Psoas muscle (tissue), 8 donors: ENCODE results near the gene SH3GL1. TPM values are rescaled to one million over a fixed set of nuclear protein-coding genes. Genes with fewer than 3 reads are reported as not detected.

ENCODE experiments used
- ATAC-seq, 4 donors: fragments of 200-7000 bp; cut with Tn5 transposase; one replicate each; pipeline ENCODE4 v1.9.1; 2020; ENCODE audit warnings: moderate library complexity in 3 of 4, mild to moderate bottlenecking in 2 of 4
- DNase-seq, 2 donors: peaks; one replicate each; pipeline ENCODE4 v3.0.0-alpha.2; 2020
- H3K27ac ChIP-seq: fragments of 200-600 bp; one replicate; pipeline ENCODE4 v1.8.0; 2022
- H3K27me3 ChIP-seq, 3 donors: fragments of 200-600 bp in 1 of 3; one replicate each; pipeline versions ENCODE4 v1.6.1 to v1.8.0; 2013 to 2022; ENCODE audit warnings: low read length in 2 of 3, mild to moderate bottlenecking in 2 of 3, moderate library complexity in 1 of 3; ENCODE audit not compliant: insufficient read depth in 3 of 3
- H3K36me3 ChIP-seq, 2 donors: fragments of 200-600 bp in 1 of 2; one replicate each; pipeline versions ENCODE4 v1.6.1 to v1.8.0; 2013 to 2022; ENCODE audit warnings: low read depth in 1 of 2, mild to moderate bottlenecking in 1 of 2, moderate library complexity in 1 of 2; ENCODE audit not compliant: insufficient read depth in 1 of 2
- H3K4me1 ChIP-seq: fragments of 200-600 bp; one replicate; pipeline ENCODE4 v1.8.0; 2022
- H3K4me3 ChIP-seq: fragments of 200-600 bp; one replicate; pipeline ENCODE4 v1.8.0; 2022; ENCODE audit warnings: mild to moderate bottlenecking
- H3K9me3 ChIP-seq: fragments of 200-600 bp; one replicate; pipeline ENCODE4 v1.8.0; 2022
- WGBS, 3 donors: extraction: QIAGEN DNeasy Blood & Tissue Kit; methylation state at CpG; one replicate each; pipeline versions ENCODE4 v1.1.6 to v1.1.7; 2013; 5-methylcytosine and 5-hydroxymethylcytosine counted together
- intact Hi-C, 2 donors: fragments of 100-400 bp; cut with DNase I; formaldehyde crosslinking; loops; one replicate each; pipeline versions ENCODE4 v1.11.0 to v1.14.2; 2022
- polyA plus RNA-seq, 3 donors: library from polyadenylated mRNA; stranded (reverse); fragments of 200-250 nt; gene quantifications; one replicate each; pipeline ENCODE4 v1.2.3, GENCODE V29; 2013
- total RNA-seq, 4 donors: library from RNA; stranded (reverse); fragmentation: NEBNext Ultra II Directional in 2 of 4; extraction: Animal tissue kit (Norgen Biotek cat#: 25700) in 2 of 4; gene quantifications; one replicate each; pipeline versions ENCODE4 v1.2.1 to v1.2.4, GENCODE V29; 2021 to 2023
- TF ChIP-seq, protein P1 (sequence below): fragments of 200-600 bp; IDR thresholded peaks from one replicate; pipeline ENCODE4 v1.8.0; 2022; ENCODE audit warnings: antibody characterized with exemption
- donor health status: healthy with polysubstance abuse.
- donor health status: DM: no; HTN: no; CAD: no; lungs with moderate emphysema.
- donor health status: Bipolar disorder and iron deficiency.
- donor health status: healthy.
- donor health status: DM: yes; HTN: yes; CAD: no.
- donor health status: DM: no; HTN: no; CAD: no.
- donor health status: DM: no; HTN: no; CAD: no.
- donor health status: DM: yes; HTN: yes; CAD: no.

The SH3GL1 gene
- total and polyA plus RNA-seq, 7 donors = 16.0 to 85.6 (median 23.3) TPM

DNA sequence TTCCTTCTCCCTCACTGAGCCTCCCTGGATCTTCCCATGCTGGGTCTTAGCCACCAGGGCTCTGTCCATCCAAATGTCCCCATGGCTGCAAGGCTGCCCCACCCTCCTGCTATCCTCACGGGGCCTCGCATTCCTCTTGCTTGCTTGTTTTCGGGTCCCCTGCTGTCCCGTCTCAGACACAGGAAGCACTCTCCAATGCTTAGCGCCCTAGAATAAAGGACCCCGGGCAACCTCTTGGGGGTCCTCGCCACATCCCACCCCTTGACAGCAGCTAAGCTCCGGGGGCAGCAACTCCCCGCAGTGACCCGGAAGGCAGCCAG is 23.7 kb downstream of the SH3GL1 start:
- H3K9me3 ChIP-seq = no peaks in the 10 kb centered on the region
- ATAC-seq = no peak
- intact Hi-C loops = no loop called here
- DNase-seq = peak in 1 of 2 donors; percentile 18
- 56 to 67% (median 64%) methylated on average over 10 of the region's 10 CpGs for WGBS, 3 donors
- peak overlapping the region; percentile 85 for H3K27ac ChIP-seq
- H3K36me3 ChIP-seq = no peaks in the 10 kb centered on the region
- no peak overlapping the region for H3K4me3 ChIP-seq
- TF ChIP-seq, protein P1, sequence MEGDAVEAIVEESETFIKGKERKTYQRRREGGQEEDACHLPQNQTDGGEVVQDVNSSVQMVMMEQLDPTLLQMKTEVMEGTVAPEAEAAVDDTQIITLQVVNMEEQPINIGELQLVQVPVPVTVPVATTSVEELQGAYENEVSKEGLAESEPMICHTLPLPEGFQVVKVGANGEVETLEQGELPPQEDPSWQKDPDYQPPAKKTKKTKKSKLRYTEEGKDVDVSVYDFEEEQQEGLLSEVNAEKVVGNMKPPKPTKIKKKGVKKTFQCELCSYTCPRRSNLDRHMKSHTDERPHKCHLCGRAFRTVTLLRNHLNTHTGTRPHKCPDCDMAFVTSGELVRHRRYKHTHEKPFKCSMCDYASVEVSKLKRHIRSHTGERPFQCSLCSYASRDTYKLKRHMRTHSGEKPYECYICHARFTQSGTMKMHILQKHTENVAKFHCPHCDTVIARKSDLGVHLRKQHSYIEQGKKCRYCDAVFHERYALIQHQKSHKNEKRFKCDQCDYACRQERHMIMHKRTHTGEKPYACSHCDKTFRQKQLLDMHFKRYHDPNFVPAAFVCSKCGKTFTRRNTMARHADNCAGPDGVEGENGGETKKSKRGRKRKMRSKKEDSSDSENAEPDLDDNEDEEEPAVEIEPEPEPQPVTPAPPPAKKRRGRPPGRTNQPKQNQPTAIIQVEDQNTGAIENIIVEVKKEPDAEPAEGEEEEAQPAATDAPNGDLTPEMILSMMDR = no peak
- peaks cover 87% of the 10 kb centered on the region for H3K4me1 ChIP-seq
- H3K27me3 ChIP-seq = no peaks in the 10 kb centered on the region

DNA sequence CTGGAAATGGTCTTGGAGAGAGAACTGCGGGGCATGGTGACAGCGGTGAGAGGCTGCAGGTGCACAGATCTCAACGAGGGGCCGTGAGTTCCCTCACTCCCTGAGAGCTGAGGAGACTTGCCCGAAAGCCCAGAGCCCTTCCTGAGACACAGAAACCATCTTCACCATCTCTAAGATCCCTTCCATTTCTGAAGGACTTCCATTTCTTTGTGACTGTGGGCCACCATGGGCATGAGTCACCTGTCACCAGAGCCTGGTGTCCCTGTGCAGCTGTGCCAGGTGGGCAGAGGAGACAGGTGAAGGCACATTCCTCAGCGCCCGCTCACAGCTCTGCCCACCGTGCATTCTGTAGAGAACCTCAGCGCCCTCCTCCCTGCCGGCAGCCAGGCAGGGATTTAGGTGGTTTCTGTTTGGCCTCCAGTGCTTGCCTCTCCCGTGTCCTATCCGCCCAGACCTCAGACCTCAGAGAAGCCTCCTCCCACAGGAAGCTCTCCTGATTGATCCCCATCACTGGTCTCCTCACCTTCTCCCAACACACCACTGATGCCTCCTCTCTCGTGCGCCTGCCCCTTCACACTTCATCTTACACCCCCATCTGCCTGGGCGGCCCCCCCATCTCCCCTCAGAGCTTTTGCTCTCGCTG is 24.2 kb downstream of the SH3GL1 start:
- intact Hi-C loops = no loop called here
- DNase-seq = peak; percentile 13 to 44

DNA sequence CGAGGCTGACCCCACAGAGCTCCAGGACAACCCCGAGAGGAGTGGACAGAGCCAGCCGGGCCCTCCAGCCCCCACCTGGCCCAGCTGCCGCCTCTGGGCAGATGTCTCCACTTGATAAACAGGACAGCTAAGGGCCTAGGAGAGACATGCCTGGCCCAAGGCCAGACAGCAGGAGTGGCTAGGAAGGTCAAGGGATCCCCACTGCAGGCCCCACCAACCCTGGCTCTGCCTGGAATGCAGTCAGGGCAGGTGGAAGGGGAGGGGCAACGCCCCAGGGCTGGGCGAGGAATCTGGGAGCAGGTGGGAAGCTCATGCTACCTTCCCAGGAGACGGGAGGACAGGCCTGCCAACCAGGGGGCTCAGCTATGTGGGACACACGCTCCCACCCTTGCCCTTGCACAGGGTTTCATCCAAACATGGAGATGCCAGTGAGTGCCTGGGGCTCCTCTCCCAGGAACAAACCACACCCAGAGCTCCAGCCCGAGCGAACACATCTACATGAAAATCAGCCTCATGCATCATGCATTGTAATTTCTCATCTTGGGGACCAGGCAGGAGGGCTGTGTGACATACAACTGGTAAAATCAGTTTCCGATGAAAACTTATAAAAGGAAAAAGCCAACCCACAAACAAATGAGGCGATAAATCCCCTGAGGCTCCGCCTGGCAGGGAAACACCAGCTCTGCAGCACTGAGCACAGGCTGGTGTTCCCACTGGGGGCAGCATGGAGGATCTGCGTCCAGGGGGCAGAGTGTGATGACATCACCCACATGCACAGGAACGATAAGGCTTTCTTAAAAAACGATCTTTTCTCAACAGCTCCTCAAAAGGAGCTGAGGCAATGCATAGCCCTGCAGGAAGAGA is 25.0 kb downstream of the SH3GL1 start:
- Histone ChIP-seq H3K4me1 (peaks cover 98% of the 10 kb centered on the region), H3K27me3 (no peaks in the 10 kb centered on the region), H3K9me3 (no peaks in the 10 kb centered on the region), H3K27ac (peak overlapping the region; percentile 85), H3K4me3 (peak overlapping the region; percentile 22), H3K36me3 (no peaks in the 10 kb centered on the region)
- TF ChIP-seq, protein P1 = peak; percentile 10
- no peak for ATAC-seq
- DNase-seq = peak; percentile 42 to 71
- WGBS, 3 donors = 42 to 54% (median 51%) methylated on average over 16 of the region's 16 CpGs
- intact Hi-C loops = no loop called here

More for the DNA sequence above, 24.2 kb downstream of the SH3GL1 start:
- Histone ChIP-seq H3K27ac (peak overlapping the region; percentile 85), H3K4me1 (peaks cover 92% of the 10 kb centered on the region), H3K9me3 (no peaks in the 10 kb centered on the region), H3K4me3 (no peak overlapping the region), H3K27me3 (no peaks in the 10 kb centered on the region), H3K36me3 (no peaks in the 10 kb centered on the region)
- TF ChIP-seq, protein P1 = no peak
- 71 to 80% (median 75%) methylated on average over 16 of the region's 16 CpGs for WGBS, 3 donors
- ATAC-seq = no peak

DNA sequence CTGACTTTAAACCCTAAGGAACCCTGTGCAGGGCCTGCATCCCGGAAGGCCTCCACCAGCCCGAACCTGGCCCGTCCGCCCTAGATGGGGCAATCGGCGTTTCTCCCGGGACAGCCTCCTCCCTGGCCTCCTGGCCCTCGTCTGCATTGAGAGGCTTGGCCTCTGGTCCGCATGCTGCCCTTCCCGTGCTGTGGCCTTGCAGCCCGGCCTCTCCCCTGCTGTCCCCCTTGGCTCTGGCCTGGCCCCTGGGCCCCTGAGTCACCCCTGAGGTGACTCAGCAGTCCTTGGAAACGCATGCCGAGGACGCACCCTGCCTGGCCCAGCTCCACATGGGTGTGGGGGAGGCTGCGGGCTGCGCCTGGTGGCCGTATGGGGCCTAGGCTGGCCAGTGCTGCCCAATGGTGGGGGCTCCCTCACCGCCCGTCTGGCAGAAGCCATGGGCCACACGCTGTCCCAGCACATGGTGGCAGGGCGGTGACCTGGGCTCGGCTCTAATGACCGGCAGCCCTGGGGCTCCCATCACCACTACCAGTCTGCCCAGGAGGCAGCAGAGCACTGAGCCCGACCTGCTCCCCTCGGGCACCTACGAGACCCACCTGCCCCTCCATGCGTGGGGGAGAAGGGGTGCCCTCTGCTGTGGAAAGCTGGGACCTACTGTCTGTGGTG is 25.7 kb downstream of the SH3GL1 start:
- H3K27ac ChIP-seq = peak overlapping the region; percentile 85
- H3K27me3 ChIP-seq = no peaks in the 10 kb centered on the region
- peaks cover 98% of the 10 kb centered on the region for H3K4me1 ChIP-seq
- H3K36me3 ChIP-seq = no peaks in the 10 kb centered on the region
- 39 to 59% (median 43%) methylated on average over 23 to 27 of the region's 27 CpGs for WGBS, 3 donors
- H3K9me3 ChIP-seq = no peaks in the 10 kb centered on the region
- peak; percentile 23 to 69 (median 62) for ATAC-seq
- DNase-seq = peak; percentile 92 to 95
- H3K4me3 ChIP-seq = peak overlapping the region; percentile 31
- intact Hi-C loops = no loop called here
- TF ChIP-seq, protein P1 = no peak
